Suprapubic skin (tissue), 4 donors: ENCODE data around the gene CASKIN2. TPM values are rescaled to one million over a fixed set of nuclear protein-coding genes. Genes with fewer than 3 reads are reported as not detected.

Experiments used
- DNase-seq, 2 donors: peaks; one replicate each; pipeline ENCODE4 v3.0.0-alpha.2; 2019; ENCODE audit warnings: low spot score in 2 of 2
- H3K27ac ChIP-seq: fragments of 200-600 bp; sonication (generic); one replicate; pipeline ENCODE4 v1.5.1; 2019
- H3K27me3 ChIP-seq: fragments of 200-600 bp; sonication (generic); one replicate; pipeline ENCODE4 v1.5.1; 2019
- H3K36me3 ChIP-seq: fragments of 200-600 bp; sonication (generic); one replicate; pipeline ENCODE4 v1.5.1; 2019
- H3K4me1 ChIP-seq: fragments of 200-600 bp; sonication (generic); one replicate; pipeline ENCODE4 v1.5.1; 2019
- H3K4me3 ChIP-seq: fragments of 200-600 bp; sonication (generic); one replicate; pipeline ENCODE4 v1.5.1; 2019; ENCODE audit warnings: mild to moderate bottlenecking
- H3K9me3 ChIP-seq: fragments of 200-600 bp; sonication (generic); one replicate; pipeline ENCODE4 v1.5.1; 2019
- CTCF ChIP-seq, 2 donors: fragments of 200-600 bp in 1 of 2; fragments of 450-650 bp in 1 of 2; sonication (generic) in 1 of 2; IDR thresholded peaks; one replicate each; pipeline ENCODE4 v1.5.1; 2016 to 2019; ENCODE audit warnings: antibody characterized with exemption in 2 of 2, mild to moderate bottlenecking in 1 of 2, moderate library complexity in 1 of 2
- EP300 ChIP-seq: sonication (generic); formaldehyde crosslinking; IDR thresholded peaks from one replicate; pipeline ENCODE4 v1.6.1; 2017; ENCODE audit warnings: antibody characterized with exemption
- POLR2A ChIP-seq, 2 donors: fragments of 450-650 bp; IDR thresholded peaks; one replicate each; pipeline ENCODE4 v1.6.1; 2017; ENCODE audit warnings: antibody characterized with exemption in 2 of 2, mild to moderate bottlenecking in 2 of 2, moderate library complexity in 2 of 2
- POLR2AphosphoS5 ChIP-seq, 3 donors: sonication (generic); formaldehyde crosslinking; IDR thresholded peaks; one replicate each; pipeline ENCODE4 v1.6.1; 2017; ENCODE audit warnings: antibody characterized with exemption in 3 of 3
- WGBS: methylation state at CpG from one replicate; pipeline ENCODE4 v1.1.5; 2018; 5-methylcytosine and 5-hydroxymethylcytosine counted together
- total RNA-seq, 4 donors: library from RNA; depleted of rRNA; stranded (reverse); fragments of >200 nt; gene quantifications; one replicate each; pipeline ENCODE4 v1.1.0, GENCODE V29; 2016

Gene CASKIN2
- total RNA-seq, 4 donors from 2014 or later: 18.7 to 25.1 (median 22.1) TPM

GRCh38 chr17:75546181-75546580 is 30.8 kb upstream of the CASKIN2 start:
- DNase-seq: peak in 1 of 2 donors; percentile 54
- H3K4me1 ChIP-seq: peaks cover 35% of the 10 kb centered on the region
- WGBS: 90% methylated on average over 12 of the region's 13 CpGs
- no peaks in the 10 kb centered on the region for H3K9me3 ChIP-seq
- TF ChIP-seq POLR2A (IDR thresholded peaks at IDR 0.05): no peak
- no peak for TF ChIP-seq CTCF (IDR thresholded peaks at IDR 0.05)
- TF ChIP-seq POLR2AphosphoS5 (IDR thresholded peaks at IDR 0.05): no peak
- TF ChIP-seq EP300: no peak
- no peak overlapping the region for H3K27ac ChIP-seq
- H3K36me3 ChIP-seq: no peaks in the 10 kb centered on the region
- no peaks in the 10 kb centered on the region for H3K27me3 ChIP-seq
- H3K4me3 ChIP-seq: no peak overlapping the region

GRCh38 chr17:75544250-75544649 is 28.9 kb upstream of the CASKIN2 start:
- Histone ChIP-seq H3K9me3 (no peaks in the 10 kb centered on the region), H3K4me1 (peaks cover 34% of the 10 kb centered on the region), H3K27me3 (no peaks in the 10 kb centered on the region), H3K4me3 (no peak overlapping the region), H3K27ac (no peak overlapping the region), H3K36me3 (no peaks in the 10 kb centered on the region)
- 90% methylated on average over 2 of the region's 8 CpGs for WGBS
- DNase-seq: no peak
- TF ChIP-seq CTCF (IDR thresholded peaks at IDR 0.05) (no peak), POLR2A (IDR thresholded peaks at IDR 0.05) (no peak), POLR2AphosphoS5 (IDR thresholded peaks at IDR 0.05) (no peak), EP300 (no peak)

GRCh38 chr17:75542728-75543336 is 27.5 kb upstream of the CASKIN2 start:
- Histone ChIP-seq H3K27ac (no peak overlapping the region), H3K27me3 (no peaks in the 10 kb centered on the region), H3K4me3 (no peak overlapping the region), H3K9me3 (no peaks in the 10 kb centered on the region), H3K4me1 (peaks cover 27% of the 10 kb centered on the region), H3K36me3 (no peaks in the 10 kb centered on the region)
- TF ChIP-seq POLR2A (IDR thresholded peaks at IDR 0.05): no peak
- peak in 1 of 2 donors; percentile 57 for DNase-seq
- 91% methylated on average over 9 of the region's 15 CpGs for WGBS

- H3K4me1 ChIP-seq: peaks cover 21% of the 10 kb centered on the region
- H3K4me3 ChIP-seq: no peak overlapping the region
- 88% methylated on average over 8 of the region's 8 CpGs for WGBS
- H3K36me3 ChIP-seq: no peaks in the 10 kb centered on the region
- DNase-seq: no peak
- H3K9me3 ChIP-seq: no peaks in the 10 kb centered on the region
- no peak for TF ChIP-seq CTCF (IDR thresholded peaks at IDR 0.05)
- TF ChIP-seq POLR2A (IDR thresholded peaks at IDR 0.05): no peak
- no peak for TF ChIP-seq POLR2AphosphoS5 (IDR thresholded peaks at IDR 0.05)
- no peak for TF ChIP-seq EP300
- H3K27me3 ChIP-seq: no peaks in the 10 kb centered on the region
- H3K27ac ChIP-seq: no peak overlapping the region
Observed at GRCh38 chr17:75542229-75542628, 26.9 kb upstream of the CASKIN2 start.

- peak in 1 of 2 donors; percentile 56 for DNase-seq
- WGBS: 61% methylated on average over 4 of the region's 4 CpGs
- Histone ChIP-seq H3K36me3 (no peaks in the 10 kb centered on the region), H3K27ac (no peak overlapping the region), H3K27me3 (no peaks in the 10 kb centered on the region), H3K4me3 (no peak overlapping the region), H3K9me3 (no peaks in the 10 kb centered on the region), H3K4me1 (peaks cover 12% of the 10 kb centered on the region)
- TF ChIP-seq POLR2AphosphoS5 (IDR thresholded peaks at IDR 0.05): no peak
- TF ChIP-seq EP300: no peak
- no peak for TF ChIP-seq CTCF (IDR thresholded peaks at IDR 0.05)
- TF ChIP-seq POLR2A (IDR thresholded peaks at IDR 0.05): no peak
Observed at GRCh38 chr17:75540923-75541503, 25.7 kb upstream of the CASKIN2 start.
